PFSK-1 (cell line): ENCODE data around the gene LPAR6.

Source experiments
- FOXP2 ChIP-seq: optimal IDR thresholded peaks from 2 replicates; pipeline ENCODE3; 2011; ENCODE audit warnings: borderline replicate concordance, control low read depth, inconsistent platforms; ENCODE audit not compliant: insufficient read depth; ENCODE audit errors: extremely low read length, extremely low read depth
- POLR2AphosphoS5 ChIP-seq: IDR thresholded peaks from 2 replicates; pipeline ENCODE4 v1.6.1; 2012; ENCODE audit warnings: low read depth, mild to moderate bottlenecking, control low read depth, low read length, moderate library complexity
- REST ChIP-seq, 2 experiments: IDR thresholded peaks; 2 replicates each; pipeline versions ENCODE4 v1.6.1 to v1.8.0; 2011 to 2012; ENCODE audit warnings: low read depth in 2 of 2, low read length in 2 of 2, control low read depth in 1 of 2, inconsistent platforms in 1 of 2, mild to moderate bottlenecking in 1 of 2, moderate library complexity in 1 of 2; ENCODE audit not compliant: insufficient read depth in 1 of 2
- SIN3A ChIP-seq: IDR thresholded peaks from 2 replicates; pipeline ENCODE4 v1.6.1; 2012; ENCODE audit warnings: mild to moderate bottlenecking, low read length, moderate library complexity, borderline replicate concordance; ENCODE audit not compliant: insufficient read depth
- TAF1 ChIP-seq: IDR thresholded peaks from 2 replicates; pipeline ENCODE4 v1.6.1; 2012; ENCODE audit warnings: low read length, control low read depth, borderline replicate concordance; ENCODE audit not compliant: insufficient read depth

LPAR6 gene

GRCh38 chr13:48431431-48431830, 18.5 kb upstream of the LPAR6 start:
- TF ChIP-seq SIN3A (no peak), FOXP2 (no peak), REST (IDR thresholded peaks at IDR 0.05; ENCODE audit: insufficient read depth in 1 of 2, low read depth in 2 of 2, low read length in 2 of 2) (no peak), TAF1 (no peak), POLR2AphosphoS5 (no peak)

GRCh38 chr13:48429886-48430285, 17.0 kb upstream of the LPAR6 start:
- TF ChIP-seq FOXP2, result no peak
- no peak for TF ChIP-seq POLR2AphosphoS5
- no peak for TF ChIP-seq TAF1
- TF ChIP-seq REST (IDR thresholded peaks at IDR 0.05; ENCODE audit: insufficient read depth in 1 of 2, low read depth in 2 of 2, low read length in 2 of 2), result no peak
- TF ChIP-seq SIN3A, result no peak

- TF ChIP-seq REST (IDR thresholded peaks at IDR 0.05; ENCODE audit: insufficient read depth in 1 of 2, low read depth in 2 of 2, low read length in 2 of 2), result no peak
- no peak for TF ChIP-seq SIN3A
- TF ChIP-seq POLR2AphosphoS5, result no peak
- TF ChIP-seq FOXP2, result no peak
Measured at GRCh38 chr13:48429036-48429435, 16.1 kb upstream of the LPAR6 start.

GRCh38 chr13:48426052-48426451, 13.1 kb upstream of the LPAR6 start:
- no peak for TF ChIP-seq POLR2AphosphoS5
- no peak for TF ChIP-seq SIN3A
- no peak for TF ChIP-seq REST (IDR thresholded peaks at IDR 0.05; ENCODE audit: insufficient read depth in 1 of 2, low read depth in 2 of 2, low read length in 2 of 2)
- no peak for TF ChIP-seq FOXP2
- no peak for TF ChIP-seq TAF1

- TF ChIP-seq SIN3A (no peak), TAF1 (no peak), POLR2AphosphoS5 (no peak), FOXP2 (no peak), REST (IDR thresholded peaks at IDR 0.05; ENCODE audit: insufficient read depth in 1 of 2, low read depth in 2 of 2, low read length in 2 of 2) (no peak)
Measured at GRCh38 chr13:48424212-48424611, 11.3 kb upstream of the LPAR6 start.
